Lung (tissue), 12 donors: ENCODE data around the gene ATG10. TPM values are rescaled to one million over a fixed set of nuclear protein-coding genes. Genes with fewer than 3 reads are reported as not detected.
A peak's percentile ranks its signal among the peaks of the same experiment; 100 is the strongest.

Experiments used
- ATAC-seq: fragments of 200-7000 bp; cut with Tn5 transposase; one replicate; pipeline ENCODE4 v1.9.1; 2020; ENCODE audit warnings: moderate number of reproducible peaks; ENCODE audit not compliant: insufficient read depth, low FRiP score
- DNase-seq, 3 donors: peaks; one replicate each; pipeline ENCODE4 v3.0.0-alpha.2; 2013 to 2017
- H3K27ac ChIP-seq, 2 donors: one replicate each; pipeline ENCODE4 v1.5.1; 2013; ENCODE audit warnings: mild to moderate bottlenecking in 2 of 2, moderate library complexity in 2 of 2, control low read depth in 1 of 2, inconsistent platforms in 1 of 2, low read depth in 1 of 2, low read length in 1 of 2
- H3K27me3 ChIP-seq, 3 donors: one replicate each; pipeline ENCODE4 v1.5.1; 2013; ENCODE audit warnings: low read length in 2 of 3; ENCODE audit not compliant: control insufficient read depth in 3 of 3, insufficient read depth in 3 of 3
- H3K36me3 ChIP-seq, 4 donors: one replicate each; pipeline ENCODE4 v1.5.1; 2013; ENCODE audit warnings: low read length in 4 of 4, mild to moderate bottlenecking in 1 of 4, moderate library complexity in 1 of 4; ENCODE audit not compliant: control insufficient read depth in 4 of 4, insufficient read depth in 4 of 4
- H3K4me1 ChIP-seq, 5 donors: one replicate each; pipeline ENCODE4 v1.5.1; 2013; ENCODE audit warnings: low read length in 5 of 5, mild to moderate bottlenecking in 2 of 5, moderate library complexity in 1 of 5; ENCODE audit not compliant: control insufficient read depth in 5 of 5, insufficient read depth in 5 of 5
- H3K4me3 ChIP-seq: one replicate; pipeline ENCODE4 v1.5.1; 2013; ENCODE audit warnings: mild to moderate bottlenecking, control low read depth, moderate library complexity
- H3K9ac ChIP-seq, 2 donors: one replicate each; pipeline ENCODE4 v1.5.1; 2013; ENCODE audit warnings: low read length in 2 of 2, control low read depth in 1 of 2; ENCODE audit not compliant: insufficient read depth in 1 of 2
- H3K9me3 ChIP-seq, 4 donors: one replicate each; pipeline ENCODE4 v1.5.1; 2013; ENCODE audit warnings: low read length in 3 of 4, mild to moderate bottlenecking in 1 of 4, moderate library complexity in 1 of 4; ENCODE audit not compliant: control insufficient read depth in 4 of 4, insufficient read depth in 3 of 4
- WGBS, 2 donors: extraction: QIAGEN DNeasy Blood & Tissue Kit; methylation state at CpG; one replicate each; pipeline ENCODE4 v1.1.7; 2013; 5-methylcytosine and 5-hydroxymethylcytosine counted together
- polyA plus RNA-seq, 2 donors: library from polyadenylated mRNA; stranded (reverse); fragments of 200-250 nt; gene quantifications; one replicate each; pipeline ENCODE4 v1.2.1, GENCODE V29; 2013
- total RNA-seq, 2 donors: library from RNA; depleted of rRNA in 1 of 2; stranded (reverse); fragments of >200 nt in 1 of 2; gene quantifications; one replicate each; pipeline ENCODE4 v1.2.1, GENCODE V29; 2014 to 2021
- TF ChIP-seq, protein P1 (sequence below): IDR thresholded peaks from 2 replicates; pipeline ENCODE4 v1.5.1; 2012; ENCODE audit warnings: mild to moderate bottlenecking; ENCODE audit errors: control extremely low read depth, extremely low read depth
- donor health status: control.
- donor health status: control.
- donor health status: Bipolar disorder and iron deficiency.
- donor health status: healthy.
- donor health status: DM: yes; HTN: yes; CAD: no.

The ATG10 gene
- total and polyA plus RNA-seq, 4 donors = 4.6 to 10.2 (median 5.8) TPM

DNA sequence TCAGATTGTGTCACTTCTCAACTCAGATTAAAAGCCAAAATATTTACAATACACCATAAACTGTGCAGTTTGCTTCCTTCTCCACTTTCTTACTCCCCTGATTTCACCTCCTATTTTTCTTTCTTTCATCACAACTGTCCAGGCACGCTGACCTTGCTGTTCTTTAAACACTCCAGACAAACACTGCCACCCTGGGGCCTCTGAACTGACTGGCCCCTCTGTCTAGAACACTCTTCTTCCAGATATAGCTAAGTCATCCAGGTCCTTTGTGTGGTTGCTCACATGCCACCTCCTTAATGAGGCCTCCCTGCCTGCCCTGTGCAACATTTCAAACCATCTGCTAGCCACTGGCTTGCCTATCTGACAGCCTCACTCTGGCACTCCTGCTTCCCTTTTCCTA lies 46.6 kb downstream of the ATG10 start:
- H3K27ac ChIP-seq = no peak overlapping the region
- peaks cover 0 to 9% (median 3%) of the 10 kb centered on the region in 5 donors for H3K4me1 ChIP-seq
- H3K4me3 ChIP-seq = no peak overlapping the region
- ATAC-seq (no peak), DNase-seq (peak; percentile 15 to 37 (median 18))
- H3K36me3 ChIP-seq = no peaks in the 10 kb centered on the region
- peaks cover 0 to 3% (median 0%) of the 10 kb centered on the region in 4 donors for H3K9me3 ChIP-seq
- WGBS, 2 donors = 39 to 53% methylated on average over 1 of the region's 1 CpG
- TF ChIP-seq, protein P1, sequence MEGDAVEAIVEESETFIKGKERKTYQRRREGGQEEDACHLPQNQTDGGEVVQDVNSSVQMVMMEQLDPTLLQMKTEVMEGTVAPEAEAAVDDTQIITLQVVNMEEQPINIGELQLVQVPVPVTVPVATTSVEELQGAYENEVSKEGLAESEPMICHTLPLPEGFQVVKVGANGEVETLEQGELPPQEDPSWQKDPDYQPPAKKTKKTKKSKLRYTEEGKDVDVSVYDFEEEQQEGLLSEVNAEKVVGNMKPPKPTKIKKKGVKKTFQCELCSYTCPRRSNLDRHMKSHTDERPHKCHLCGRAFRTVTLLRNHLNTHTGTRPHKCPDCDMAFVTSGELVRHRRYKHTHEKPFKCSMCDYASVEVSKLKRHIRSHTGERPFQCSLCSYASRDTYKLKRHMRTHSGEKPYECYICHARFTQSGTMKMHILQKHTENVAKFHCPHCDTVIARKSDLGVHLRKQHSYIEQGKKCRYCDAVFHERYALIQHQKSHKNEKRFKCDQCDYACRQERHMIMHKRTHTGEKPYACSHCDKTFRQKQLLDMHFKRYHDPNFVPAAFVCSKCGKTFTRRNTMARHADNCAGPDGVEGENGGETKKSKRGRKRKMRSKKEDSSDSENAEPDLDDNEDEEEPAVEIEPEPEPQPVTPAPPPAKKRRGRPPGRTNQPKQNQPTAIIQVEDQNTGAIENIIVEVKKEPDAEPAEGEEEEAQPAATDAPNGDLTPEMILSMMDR = no peak
- H3K9ac ChIP-seq = no peak overlapping the region
- H3K27me3 ChIP-seq = no peaks in the 10 kb centered on the region

- H3K9ac ChIP-seq = no peak overlapping the region
- TF ChIP-seq, protein P1 = no peak
- no peaks in the 10 kb centered on the region for H3K36me3 ChIP-seq
- WGBS, 2 donors = 55 to 76% methylated on average over 5 of the region's 5 CpGs
- H3K27ac ChIP-seq = peak overlapping the region in 1 of 2 donors; percentile 50
- H3K27me3 ChIP-seq = no peaks in the 10 kb centered on the region
- DNase-seq (peak in 1 of 3 donors; percentile 13), ATAC-seq (no peak)
- H3K4me1 ChIP-seq = peaks cover 2 to 15% (median 5%) of the 10 kb centered on the region in 5 donors
- H3K4me3 ChIP-seq = no peak overlapping the region
- H3K9me3 ChIP-seq = peaks cover 0 to 3% (median 0%) of the 10 kb centered on the region in 4 donors
These were observed 47.7 kb downstream of the ATG10 start for GRCh38 chr5:82019342-82020138.

- Histone ChIP-seq H3K27me3 (no peaks in the 10 kb centered on the region), H3K9me3 (no peaks in the 10 kb centered on the region), H3K4me1 (peaks cover 2 to 15% (median 5%) of the 10 kb centered on the region in 5 donors), H3K4me3 (no peak overlapping the region), H3K27ac (no peak overlapping the region), H3K36me3 (no peaks in the 10 kb centered on the region), H3K9ac (no peak overlapping the region)
- ATAC-seq (no peak), DNase-seq (no peak)
- TF ChIP-seq, protein P1 = no peak
- 94 to 97% methylated on average over 1 of the region's 1 CpG for WGBS, 2 donors
These were observed 50.7 kb downstream of the ATG10 start for GRCh38 chr5:82022499-82022898.
